ENCODE measurements around the gene SCOC.
"Not testable (repeated sequence)": the region's sequence is repeated elsewhere in the genome, so short reads cannot be mapped to it uniquely, and the experiment has no call there.

SCOC gene

DNA sequence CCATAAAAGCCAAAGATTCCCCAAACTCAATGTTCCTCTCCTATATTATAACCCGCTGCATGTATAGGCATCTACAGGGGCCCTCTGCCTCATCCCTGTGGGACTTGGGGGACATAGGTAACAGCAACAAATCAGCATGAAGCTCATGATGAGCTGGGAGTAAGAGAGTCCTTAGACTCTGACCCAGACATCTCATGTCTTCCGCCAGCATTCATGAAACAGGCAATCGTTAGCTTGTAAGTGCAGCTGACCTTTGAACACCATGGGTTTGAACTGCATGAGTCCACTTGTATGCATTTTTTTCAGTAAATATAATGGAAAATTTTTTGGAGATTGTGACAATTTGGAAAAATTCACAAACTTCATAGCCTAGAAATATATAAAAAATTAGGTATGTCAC, 10.4 kb upstream of the SCOC start:
- DNase-seq, result no peak

DNA sequence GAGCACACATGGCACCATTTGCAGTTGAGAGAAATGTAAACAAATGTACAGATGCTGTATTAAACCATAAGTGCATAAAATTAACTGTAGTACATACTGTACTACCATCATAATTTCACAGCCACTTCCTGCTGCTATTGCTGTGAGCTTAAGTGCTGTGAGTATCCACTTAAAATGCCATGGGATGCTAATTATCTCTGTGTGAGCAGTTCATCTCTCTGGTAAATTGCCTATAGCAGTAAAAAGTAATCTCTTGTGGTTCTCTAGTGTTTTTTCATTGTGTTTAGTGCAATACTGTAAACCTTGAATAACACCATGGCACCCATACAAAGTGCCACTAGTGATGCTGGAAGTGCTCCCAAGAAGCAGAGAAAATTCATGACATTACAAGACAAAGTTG, 9.9 kb upstream of the SCOC start:
- DNase-seq, result peak; percentile 57

DNA sequence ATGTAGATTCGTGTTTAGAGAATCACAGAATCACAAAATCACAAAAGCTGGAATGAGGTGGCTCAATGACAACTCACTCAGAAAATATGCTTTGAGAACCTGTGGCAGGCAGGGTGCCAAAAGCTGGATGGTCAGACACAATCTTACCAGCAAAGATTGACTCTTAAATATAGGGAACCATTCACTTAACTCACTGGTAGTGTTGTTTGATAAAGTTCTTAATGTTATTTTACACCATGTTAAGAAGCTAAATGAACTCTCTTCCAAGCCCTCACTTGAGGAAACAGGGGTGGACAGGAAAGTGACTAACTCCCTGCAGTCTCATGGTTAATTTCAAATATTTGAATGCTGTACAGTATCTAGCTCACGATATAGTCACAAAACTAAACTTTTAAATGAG, 5.7 kb upstream of the SCOC start:
- DNase-seq, result no peak

DNA sequence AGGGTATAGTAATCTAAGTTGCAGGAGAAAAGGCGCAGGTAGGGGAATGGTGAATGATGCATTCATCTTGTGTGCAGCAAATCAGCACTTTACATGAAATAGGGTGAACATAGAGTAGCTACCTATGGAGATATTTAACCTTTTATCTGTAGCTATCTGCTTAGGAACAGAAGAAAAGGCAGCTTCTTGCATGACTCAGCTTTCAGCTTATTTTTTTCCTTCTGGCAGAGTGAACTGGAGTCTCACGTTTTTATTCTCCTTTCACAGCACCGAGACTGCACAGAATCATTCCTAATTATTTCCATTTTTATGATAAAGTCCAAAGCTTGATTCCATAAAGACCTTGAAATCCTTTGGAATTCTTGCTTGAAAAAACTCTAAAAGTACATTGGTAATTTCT, 4.8 kb upstream of the SCOC start:
- no peak for DNase-seq

DNA sequence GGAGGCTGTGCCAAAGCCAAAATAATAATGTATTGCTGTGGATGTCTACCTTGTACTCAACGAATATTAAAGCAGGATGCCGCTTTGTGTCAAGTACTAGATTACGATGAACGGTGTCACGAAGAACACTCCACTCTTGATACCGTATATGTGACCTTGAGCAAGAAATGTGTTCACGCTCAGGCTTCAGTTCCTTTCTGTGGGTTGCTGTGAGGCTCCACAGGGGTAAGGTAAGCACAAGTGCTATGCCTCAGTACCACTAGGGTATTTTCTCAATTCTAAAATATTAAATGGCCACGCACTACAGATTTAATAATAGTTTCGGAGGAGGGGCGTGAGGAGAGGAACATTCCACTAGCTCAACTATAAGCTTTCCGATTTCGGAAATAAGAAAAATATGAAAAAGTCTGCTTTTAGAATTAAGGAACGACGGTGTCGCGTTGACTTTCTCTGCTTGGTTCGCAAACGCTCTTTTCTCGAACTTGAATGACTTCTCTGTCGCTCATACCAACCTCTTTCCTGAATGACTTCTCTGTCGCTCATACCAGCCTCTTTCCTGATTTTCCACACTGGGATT, 607 bp upstream of the SCOC start:
- no peak for DNase-seq

DNA sequence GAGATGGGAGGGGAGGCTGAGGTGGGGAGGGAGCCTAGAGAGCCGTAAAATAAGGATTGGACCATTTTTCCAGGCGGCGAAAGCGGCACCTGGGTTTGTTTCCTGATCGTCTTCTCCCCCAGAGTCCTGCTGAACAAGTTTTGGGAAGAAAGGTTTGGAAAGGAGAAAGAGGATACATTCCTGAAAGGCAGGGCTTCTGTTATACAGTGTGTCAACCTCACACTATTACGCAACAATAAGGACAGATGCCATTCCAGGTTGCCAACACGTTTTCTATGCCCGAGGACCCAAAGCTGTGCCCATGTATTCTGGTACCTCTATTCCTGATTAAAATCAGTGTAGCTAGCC, 658 bp downstream of the SCOC start:
- DNase-seq, result no peak

DNA sequence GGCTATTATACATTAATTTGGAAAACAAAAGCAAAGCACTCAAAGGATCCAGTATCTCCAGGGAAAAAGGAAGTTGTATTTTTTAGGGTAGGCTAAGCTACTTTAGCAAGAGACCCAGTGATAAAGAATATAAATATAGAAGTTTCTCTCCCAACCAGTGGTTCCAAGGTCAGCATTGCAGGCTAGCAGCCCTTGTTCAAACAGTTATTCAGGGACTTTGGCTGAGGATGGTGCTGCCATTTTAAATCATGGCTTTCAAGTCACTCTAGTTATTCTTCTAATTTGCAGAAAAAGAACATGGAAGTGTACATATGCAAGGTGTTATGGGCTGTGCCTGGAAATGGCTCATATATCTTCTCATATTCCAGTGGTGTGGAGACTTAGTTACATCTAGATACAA, 9.3 kb downstream of the SCOC start:
- DNase-seq, result no peak

DNA sequence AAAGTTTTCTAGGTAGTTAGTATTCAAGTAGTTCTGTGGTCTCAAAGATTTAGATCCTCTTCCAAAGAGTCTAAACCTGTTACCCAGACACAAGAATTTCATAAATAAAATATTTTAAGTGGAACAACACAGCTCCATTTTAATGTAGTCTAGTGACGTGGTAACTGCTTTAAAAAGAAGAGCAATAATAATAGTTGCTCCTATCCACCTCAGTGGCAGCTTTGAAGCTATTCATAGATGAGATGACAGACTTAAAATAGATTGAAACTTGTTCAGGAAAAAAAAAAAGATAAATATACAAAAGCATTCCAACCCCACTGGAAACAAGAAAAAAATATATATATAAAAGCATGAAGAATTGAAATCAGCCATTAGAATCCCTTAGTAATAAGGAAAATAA, 14.6 kb downstream of the SCOC start:
- no peak for DNase-seq

DNA sequence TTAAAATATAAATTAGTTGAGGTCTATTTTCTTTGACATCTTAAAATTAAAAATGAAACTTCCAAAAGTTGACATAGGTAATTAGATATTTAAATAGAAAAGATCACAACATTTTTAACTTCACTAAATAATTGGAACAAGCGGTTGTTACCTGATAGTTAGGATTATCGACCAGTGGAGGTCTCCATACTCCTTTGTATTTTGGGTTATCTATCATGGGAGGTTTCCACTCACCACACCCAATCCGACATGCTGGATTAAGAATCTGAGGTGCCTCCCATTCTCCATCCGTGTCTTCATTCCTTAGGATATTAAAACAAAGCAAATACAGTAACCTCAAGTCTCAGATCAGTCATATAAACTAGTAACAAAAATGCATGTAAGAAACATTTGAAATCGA, 22.2 kb downstream of the SCOC start:
- no peak for DNase-seq

DNA sequence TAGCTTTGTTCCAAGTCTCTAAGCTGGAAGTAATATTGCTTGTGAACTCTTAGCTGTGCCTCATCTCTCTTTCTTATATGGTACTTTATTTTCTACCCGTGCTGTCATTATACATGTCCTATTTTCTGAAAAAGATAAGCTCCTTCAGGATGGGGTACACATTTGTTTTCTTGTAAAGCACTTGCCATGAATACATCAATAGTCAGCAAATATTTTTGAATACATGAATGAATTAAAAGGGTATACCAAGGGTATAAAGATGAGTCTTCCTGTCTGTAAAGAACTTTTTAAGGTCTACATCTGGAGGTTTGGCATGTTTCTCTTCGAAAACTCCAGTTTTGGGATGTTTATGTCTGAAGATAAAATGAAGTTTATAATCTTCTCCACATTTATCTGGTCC, 26.7 kb downstream of the SCOC start:
- no peak for DNase-seq

DNA sequence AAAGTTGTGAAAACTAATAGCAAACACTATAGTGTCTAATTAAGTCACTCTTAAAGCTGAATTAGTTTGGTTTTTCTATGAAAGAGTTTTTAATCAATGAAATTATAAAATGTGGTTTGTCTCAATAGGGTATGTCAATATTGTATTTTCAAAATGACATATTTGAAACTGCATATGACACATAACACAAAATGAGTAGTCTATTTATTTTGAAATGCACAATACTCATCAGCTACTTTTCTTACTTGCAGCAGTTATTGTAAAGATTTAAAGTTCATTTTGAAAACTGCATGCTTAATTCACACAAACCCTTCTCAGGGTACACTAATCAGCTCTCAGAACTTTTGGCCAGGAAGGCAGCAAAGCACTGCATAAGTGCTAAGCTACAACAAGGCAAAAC, 32.8 kb downstream of the SCOC start:
- DNase-seq, result no peak

DNA sequence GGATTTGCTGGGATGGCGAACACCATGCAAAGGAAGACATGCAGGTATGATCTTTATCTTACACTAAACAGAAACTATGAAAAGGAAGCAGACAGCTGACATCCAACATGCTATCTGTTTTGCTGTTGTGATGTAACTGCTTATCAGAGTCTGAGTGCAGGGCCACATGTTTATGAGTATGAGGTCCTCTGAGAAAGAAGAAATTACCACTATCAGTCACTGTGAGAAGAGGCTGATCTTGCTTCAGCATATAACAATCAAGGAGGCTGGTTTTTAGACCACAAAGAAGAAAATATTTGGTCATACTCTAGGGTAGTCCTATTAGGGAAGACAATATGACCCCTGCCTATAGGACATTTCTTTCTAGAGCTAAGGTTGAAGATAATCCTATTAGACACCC, 35.5 kb downstream of the SCOC start:
- no peak for DNase-seq

DNA sequence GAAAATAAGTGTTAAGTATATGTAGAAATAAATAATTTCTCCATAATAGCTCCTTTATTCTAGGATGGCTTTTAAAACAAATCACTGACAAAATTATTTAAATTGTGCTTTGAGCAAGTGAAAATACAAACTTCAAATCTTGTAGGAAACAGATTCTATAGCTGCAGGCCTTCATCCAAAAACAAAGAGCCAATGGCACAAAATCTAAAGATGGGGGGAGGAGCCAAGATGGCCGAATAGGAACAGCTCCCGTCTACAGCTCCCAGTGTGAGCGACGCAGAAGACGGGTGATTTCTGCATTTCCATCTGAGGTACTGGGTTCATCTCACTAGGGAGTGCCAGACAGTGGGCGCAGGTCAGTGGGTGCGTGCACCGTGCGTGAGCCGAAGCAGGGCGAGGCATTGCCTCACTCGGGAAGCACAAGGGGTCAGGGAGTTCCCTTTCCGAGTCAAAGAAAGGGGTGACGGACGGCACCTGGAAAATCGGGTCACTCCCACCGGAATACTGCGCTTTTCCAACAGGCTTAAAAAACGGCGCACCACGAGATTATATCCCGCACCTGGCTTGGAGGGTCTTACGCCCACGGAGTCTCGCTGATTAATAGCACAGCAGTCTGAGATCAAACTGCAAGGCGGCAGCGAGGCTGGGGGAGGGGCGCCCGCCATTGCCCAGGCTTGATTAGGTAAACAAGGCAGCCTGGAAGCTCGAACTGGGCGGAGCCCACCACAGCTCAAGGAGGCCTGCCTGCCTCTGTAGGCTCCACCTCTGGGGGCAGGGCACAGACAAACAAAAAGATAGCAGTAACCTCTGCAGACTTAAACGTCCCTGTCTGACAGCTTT, 39.9 kb downstream of the SCOC start:
- not testable (repeated sequence) for DNase-seq

DNA sequence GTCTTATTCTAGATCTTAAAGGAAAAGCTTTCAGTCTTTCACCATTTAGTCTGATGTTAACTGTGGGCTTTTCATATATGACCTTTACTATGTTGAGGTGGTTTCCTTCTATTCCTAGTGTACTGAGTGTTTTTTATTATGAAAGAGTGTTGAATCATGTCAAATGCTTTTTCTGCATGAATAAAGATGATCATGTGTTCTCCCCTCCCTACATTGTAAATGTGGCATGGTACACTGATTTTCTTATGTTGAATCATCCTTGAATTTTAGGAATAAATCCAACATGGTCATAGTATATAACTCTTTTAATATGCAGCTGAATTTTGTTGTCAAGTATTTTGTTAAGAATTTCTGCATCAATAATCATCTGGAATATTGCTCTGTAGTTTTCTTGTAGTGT, 49.7 kb downstream of the SCOC start:
- DNase-seq, result no peak

DNA sequence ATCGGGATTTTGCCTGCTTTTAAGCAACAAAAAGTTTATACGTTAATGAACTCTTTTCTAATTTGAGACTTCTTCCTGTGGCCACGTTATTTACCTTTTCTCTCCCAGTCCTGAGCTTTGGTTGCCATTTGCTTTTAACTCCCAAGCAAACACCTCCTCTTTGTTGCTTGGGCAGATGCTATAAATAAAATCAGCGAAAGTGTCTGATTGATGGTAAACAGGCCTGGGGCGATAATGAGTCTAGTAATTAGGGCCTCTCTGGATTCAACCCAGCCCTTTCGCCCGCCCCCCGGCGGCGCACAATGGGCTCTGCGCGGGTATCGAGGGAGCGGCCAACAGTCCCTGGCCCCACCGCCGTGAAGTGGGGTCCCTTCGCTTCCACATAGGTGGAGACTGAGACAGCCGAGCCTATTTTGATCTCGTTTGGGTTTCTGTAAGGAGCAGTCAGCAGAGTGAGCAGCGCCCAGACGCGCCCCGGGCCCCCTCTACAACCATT, 53.2 kb downstream of the SCOC start:
- DNase-seq, result no peak

DNA sequence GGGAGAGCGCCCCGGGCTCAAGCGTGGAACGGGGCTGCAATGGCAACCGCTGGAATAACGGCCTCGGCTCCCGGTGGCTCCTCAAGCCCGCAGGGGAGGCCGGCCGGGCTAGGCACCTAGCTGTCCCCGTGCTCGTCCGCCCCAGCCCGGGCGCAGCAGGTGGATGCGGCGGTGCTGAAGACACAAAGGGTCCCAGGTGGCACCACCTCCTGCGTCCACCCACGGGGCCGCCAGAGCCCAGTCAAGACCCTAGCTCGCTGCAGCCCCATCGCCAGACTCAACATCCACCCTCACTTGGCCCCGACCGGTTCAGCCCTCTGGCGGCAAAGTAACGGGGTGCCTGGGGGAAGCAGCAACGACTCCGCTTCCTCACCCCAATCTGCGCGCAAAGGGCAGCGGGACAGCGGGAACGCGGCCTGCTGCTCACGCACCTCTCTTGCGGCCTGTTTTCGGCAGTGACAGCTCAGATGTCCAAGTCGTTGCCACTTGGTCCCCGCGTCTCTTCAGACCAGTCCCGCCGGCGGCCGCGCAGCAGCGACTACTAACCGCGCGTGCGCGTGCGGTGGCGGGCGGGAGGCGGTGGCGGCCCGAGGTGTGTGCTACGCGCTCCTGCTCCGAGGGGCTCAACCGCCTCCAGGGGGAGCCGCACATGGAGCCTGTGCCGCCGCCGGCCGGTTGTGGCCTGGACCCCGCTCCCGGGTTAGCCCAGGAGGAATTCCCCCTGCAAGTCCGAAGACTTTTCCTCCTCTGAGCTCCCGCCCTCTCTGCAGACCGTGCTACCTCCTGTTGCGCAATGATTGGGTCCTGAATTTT, 53.9 kb downstream of the SCOC start, which contains the start of gene CLGN:
Gene CLGN (minus strand): TSS at position 543 of the 813 bp plus-strand sequence. CDS start 14,570 bp downstream, outside the sequence.
- DNase-seq, result peak; percentile 34

DNA sequence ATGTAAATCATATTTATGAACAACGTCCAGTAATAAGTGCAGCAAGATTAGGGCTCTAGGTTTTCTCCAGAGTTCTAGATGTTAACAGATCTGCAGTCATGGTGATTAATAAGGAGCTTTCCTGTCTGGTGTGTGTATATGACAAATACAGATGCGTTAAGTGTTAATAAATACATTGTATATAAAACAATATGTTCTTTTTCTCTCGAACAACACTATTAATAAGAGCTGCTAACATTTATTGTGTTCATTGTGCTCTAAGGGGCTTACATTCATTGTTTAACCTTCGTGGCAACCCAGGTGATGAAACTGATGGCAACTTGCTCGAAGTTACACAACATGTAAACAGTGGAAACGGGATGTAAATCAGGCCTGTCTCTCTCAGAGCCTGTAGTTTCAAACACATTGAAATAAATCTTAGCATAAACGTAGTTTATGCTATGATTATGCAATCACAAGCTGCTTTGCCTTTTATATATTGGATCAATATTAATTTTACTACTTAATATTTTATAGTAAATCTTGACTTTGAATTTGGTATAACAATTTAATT, 54.5 kb downstream of the SCOC start:
- DNase-seq, result no peak
